WTC11 (cell line): ENCODE measurements around the gene SPOCK1.

Experiments used
- TF ChIP-seq, protein P1 (sequence below): fragments of 200-600 bp; IDR thresholded peaks from 2 replicates; pipeline ENCODE4 v1.8.0; 2022; ENCODE audit warnings: antibody characterized with exemption
- TF ChIP-seq, protein P2 (sequence below): sonication (generic); formaldehyde crosslinking; IDR thresholded peaks from 2 replicates; pipeline ENCODE4 v1.8.0; 2022; ENCODE audit warnings: mild to moderate bottlenecking, missing genetic modification reagents

DNA sequence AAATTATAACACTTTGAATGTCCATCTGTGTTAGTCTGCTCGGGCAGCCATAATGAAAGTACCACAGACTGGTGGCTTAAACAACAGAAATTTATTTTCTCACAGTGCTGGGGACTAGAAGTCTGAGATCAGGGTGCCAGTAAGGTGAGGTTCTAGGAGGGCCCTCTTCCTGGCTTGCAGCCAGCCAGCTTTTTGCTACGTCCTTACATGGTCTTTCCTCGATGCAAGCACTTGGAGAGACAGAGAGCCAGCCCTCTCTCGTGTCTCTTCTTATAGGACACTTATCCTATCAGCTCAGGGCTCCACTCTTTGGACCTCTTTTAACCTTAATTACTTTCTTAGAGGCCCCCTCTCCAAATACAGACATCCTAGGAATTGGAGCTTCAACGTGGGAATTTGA lies 351.8 kb downstream of the SPOCK1 start:
- TF ChIP-seq, protein P1, sequence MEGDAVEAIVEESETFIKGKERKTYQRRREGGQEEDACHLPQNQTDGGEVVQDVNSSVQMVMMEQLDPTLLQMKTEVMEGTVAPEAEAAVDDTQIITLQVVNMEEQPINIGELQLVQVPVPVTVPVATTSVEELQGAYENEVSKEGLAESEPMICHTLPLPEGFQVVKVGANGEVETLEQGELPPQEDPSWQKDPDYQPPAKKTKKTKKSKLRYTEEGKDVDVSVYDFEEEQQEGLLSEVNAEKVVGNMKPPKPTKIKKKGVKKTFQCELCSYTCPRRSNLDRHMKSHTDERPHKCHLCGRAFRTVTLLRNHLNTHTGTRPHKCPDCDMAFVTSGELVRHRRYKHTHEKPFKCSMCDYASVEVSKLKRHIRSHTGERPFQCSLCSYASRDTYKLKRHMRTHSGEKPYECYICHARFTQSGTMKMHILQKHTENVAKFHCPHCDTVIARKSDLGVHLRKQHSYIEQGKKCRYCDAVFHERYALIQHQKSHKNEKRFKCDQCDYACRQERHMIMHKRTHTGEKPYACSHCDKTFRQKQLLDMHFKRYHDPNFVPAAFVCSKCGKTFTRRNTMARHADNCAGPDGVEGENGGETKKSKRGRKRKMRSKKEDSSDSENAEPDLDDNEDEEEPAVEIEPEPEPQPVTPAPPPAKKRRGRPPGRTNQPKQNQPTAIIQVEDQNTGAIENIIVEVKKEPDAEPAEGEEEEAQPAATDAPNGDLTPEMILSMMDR = no peak
- TF ChIP-seq, protein P2, sequence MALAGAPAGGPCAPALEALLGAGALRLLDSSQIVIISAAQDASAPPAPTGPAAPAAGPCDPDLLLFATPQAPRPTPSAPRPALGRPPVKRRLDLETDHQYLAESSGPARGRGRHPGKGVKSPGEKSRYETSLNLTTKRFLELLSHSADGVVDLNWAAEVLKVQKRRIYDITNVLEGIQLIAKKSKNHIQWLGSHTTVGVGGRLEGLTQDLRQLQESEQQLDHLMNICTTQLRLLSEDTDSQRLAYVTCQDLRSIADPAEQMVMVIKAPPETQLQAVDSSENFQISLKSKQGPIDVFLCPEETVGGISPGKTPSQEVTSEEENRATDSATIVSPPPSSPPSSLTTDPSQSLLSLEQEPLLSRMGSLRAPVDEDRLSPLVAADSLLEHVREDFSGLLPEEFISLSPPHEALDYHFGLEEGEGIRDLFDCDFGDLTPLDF (CRISPR knock-in tag) = no peak
